Psoas muscle (tissue), 8 donors: ENCODE data around the gene GSTM5. TPM values are rescaled to one million over a fixed set of nuclear protein-coding genes. Genes with fewer than 3 reads are reported as not detected.

Experiments
- ATAC-seq, 4 donors: fragments of 200-7000 bp; cut with Tn5 transposase; one replicate each; pipeline ENCODE4 v1.9.1; 2020; ENCODE audit warnings: moderate library complexity in 3 of 4, mild to moderate bottlenecking in 2 of 4
- DNase-seq, 2 donors: peaks; one replicate each; pipeline ENCODE4 v3.0.0-alpha.2; 2020
- H3K27ac ChIP-seq: fragments of 200-600 bp; one replicate; pipeline ENCODE4 v1.8.0; 2022
- H3K27me3 ChIP-seq, 3 donors: fragments of 200-600 bp in 1 of 3; one replicate each; pipeline versions ENCODE4 v1.6.1 to v1.8.0; 2013 to 2022; ENCODE audit warnings: low read length in 2 of 3, mild to moderate bottlenecking in 2 of 3, moderate library complexity in 1 of 3; ENCODE audit not compliant: insufficient read depth in 3 of 3
- H3K36me3 ChIP-seq, 2 donors: fragments of 200-600 bp in 1 of 2; one replicate each; pipeline versions ENCODE4 v1.6.1 to v1.8.0; 2013 to 2022; ENCODE audit warnings: low read depth in 1 of 2, mild to moderate bottlenecking in 1 of 2, moderate library complexity in 1 of 2; ENCODE audit not compliant: insufficient read depth in 1 of 2
- H3K4me1 ChIP-seq: fragments of 200-600 bp; one replicate; pipeline ENCODE4 v1.8.0; 2022
- H3K4me3 ChIP-seq: fragments of 200-600 bp; one replicate; pipeline ENCODE4 v1.8.0; 2022; ENCODE audit warnings: mild to moderate bottlenecking
- H3K9me3 ChIP-seq: fragments of 200-600 bp; one replicate; pipeline ENCODE4 v1.8.0; 2022
- CTCF ChIP-seq: fragments of 200-600 bp; IDR thresholded peaks from one replicate; pipeline ENCODE4 v1.8.0; 2022; ENCODE audit warnings: antibody characterized with exemption
- WGBS, 3 donors: extraction: QIAGEN DNeasy Blood & Tissue Kit; methylation state at CpG; one replicate each; pipeline versions ENCODE4 v1.1.6 to v1.1.7; 2013; 5-methylcytosine and 5-hydroxymethylcytosine counted together
- intact Hi-C, 2 donors: fragments of 100-400 bp; cut with DNase I; formaldehyde crosslinking; loops; one replicate each; pipeline versions ENCODE4 v1.11.0 to v1.14.2; 2022
- polyA plus RNA-seq, 3 donors: library from polyadenylated mRNA; stranded (reverse); fragments of 200-250 nt; gene quantifications; one replicate each; pipeline ENCODE4 v1.2.3, GENCODE V29; 2013
- total RNA-seq, 4 donors: library from RNA; stranded (reverse); fragmentation: NEBNext Ultra II Directional in 2 of 4; extraction: Animal tissue kit (Norgen Biotek cat#: 25700) in 2 of 4; gene quantifications; one replicate each; pipeline versions ENCODE4 v1.2.1 to v1.2.4, GENCODE V29; 2021 to 2023
- donor health status: healthy with polysubstance abuse.
- donor health status: DM: no; HTN: no; CAD: no; lungs with moderate emphysema.
- donor health status: Bipolar disorder and iron deficiency.
- donor health status: healthy.
- donor health status: DM: yes; HTN: yes; CAD: no.
- donor health status: DM: no; HTN: no; CAD: no.
- donor health status: DM: no; HTN: no; CAD: no.
- donor health status: DM: yes; HTN: yes; CAD: no.

GSTM5 gene
- total and polyA plus RNA-seq, 7 donors = 0.53 to 5.0 (median 1.1) TPM

DNA sequence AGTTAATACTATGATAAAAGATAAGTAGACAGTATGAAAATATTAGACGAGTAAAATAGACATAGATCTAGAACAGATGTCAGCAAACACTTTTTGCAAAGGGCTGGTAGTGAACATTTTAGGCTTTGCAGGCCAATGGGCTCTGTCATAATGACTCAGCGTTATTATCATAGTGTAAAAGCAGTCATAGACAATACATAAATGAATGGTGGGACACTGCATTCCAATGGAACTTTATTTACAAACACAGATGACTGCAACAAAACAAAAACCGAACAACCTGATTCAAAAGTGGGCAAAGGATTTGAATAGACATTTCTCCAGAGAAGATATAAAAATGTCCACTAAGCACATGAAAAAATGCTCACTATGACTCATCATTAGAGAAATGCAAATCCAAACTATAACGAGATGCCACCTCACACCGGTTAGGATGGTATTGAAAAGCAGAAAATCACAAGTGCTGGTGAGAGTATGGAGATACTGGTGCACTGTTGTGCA, 7.3 kb downstream of the GSTM5 start:
- Histone ChIP-seq H3K36me3 (no peaks in the 10 kb centered on the region), H3K9me3 (no peaks in the 10 kb centered on the region), H3K27me3 (no peaks in the 10 kb centered on the region), H3K4me3 (no peak overlapping the region), H3K4me1 (no peaks in the 10 kb centered on the region), H3K27ac (no peak overlapping the region)
- no peak for TF ChIP-seq CTCF
- intact Hi-C loops = no loop called here
- WGBS, 3 donors = 82 to 89% (median 84%) methylated on average over 5 of the region's 5 CpGs
- ATAC-seq (no peak), DNase-seq (no peak)

DNA sequence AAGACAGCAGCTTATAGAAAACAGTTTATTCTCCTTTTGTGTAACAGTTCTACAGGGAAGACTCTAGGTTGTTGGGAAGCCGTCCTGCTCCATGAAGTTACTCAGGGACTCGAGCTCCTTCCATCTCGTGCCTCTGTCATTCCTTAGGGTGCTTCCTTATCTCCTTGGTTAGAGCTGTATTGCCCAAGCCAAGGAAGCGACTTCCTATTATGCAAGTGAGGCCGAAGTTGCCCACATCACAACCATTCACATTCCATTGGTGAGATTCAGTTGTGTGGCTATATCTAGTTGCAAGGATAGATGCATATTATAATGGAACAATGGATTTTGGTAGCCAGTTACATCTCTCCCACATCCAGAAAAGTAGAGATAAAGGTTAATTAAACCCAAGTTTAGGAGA, 9.0 kb downstream of the GSTM5 start:
- no peak for ATAC-seq
- intact Hi-C loops = loop anchor here in 1 of 2 donors (5.0 kb wide), 1 partner anchor 51 kb away; no protein-coding TSS in a partner anchor
- 84 to 89% (median 84%) methylated on average over 5 of the region's 5 CpGs for WGBS, 3 donors

DNA sequence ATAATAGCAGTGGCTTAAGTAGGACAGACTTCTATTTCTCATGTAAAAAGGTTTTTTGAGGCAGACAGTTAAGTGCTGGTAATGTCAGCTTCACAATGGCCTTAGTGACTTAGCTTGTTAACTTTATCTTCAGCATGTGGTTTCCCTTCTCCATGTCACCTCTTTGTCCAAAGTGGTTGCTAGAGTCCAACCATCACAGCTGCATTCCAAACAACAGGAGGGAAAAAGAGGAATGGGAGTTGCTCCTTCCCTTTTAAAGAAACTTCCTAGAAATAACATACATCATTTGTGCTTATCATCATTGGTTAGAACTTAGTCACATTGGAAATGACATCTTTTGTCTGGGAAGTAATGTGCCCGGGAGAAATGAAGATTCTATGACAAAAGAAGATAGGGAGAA, 9.9 kb downstream of the GSTM5 start:
- no peaks in the 10 kb centered on the region for H3K36me3 ChIP-seq
- H3K4me3 ChIP-seq = no peak overlapping the region
- intact Hi-C loops = loop anchor here in 1 of 2 donors (5.0 kb wide), 1 partner anchor 50 kb away; no protein-coding TSS in a partner anchor
- H3K9me3 ChIP-seq = no peaks in the 10 kb centered on the region
- DNase-seq (no peak), ATAC-seq (no peak)
- H3K27ac ChIP-seq = no peak overlapping the region
- H3K4me1 ChIP-seq = no peaks in the 10 kb centered on the region
- no peaks in the 10 kb centered on the region for H3K27me3 ChIP-seq
- 98 to 100% (median 100%) methylated on average over 1 of the region's 1 CpG for WGBS, 3 donors
- TF ChIP-seq CTCF = no peak

More for the DNA sequence above, 9.0 kb downstream of the GSTM5 start:
- Histone ChIP-seq H3K27ac (no peak overlapping the region), H3K27me3 (no peaks in the 10 kb centered on the region), H3K9me3 (no peaks in the 10 kb centered on the region), H3K36me3 (no peaks in the 10 kb centered on the region), H3K4me1 (no peaks in the 10 kb centered on the region), H3K4me3 (no peak overlapping the region)
- TF ChIP-seq CTCF = no peak
- no peak for DNase-seq

GRCh38 chr1:109722908-109723691, 11.0 kb downstream of the GSTM5 start:
- TF ChIP-seq CTCF = no peak
- Histone ChIP-seq H3K27ac (no peak overlapping the region), H3K4me1 (no peaks in the 10 kb centered on the region), H3K9me3 (no peaks in the 10 kb centered on the region), H3K27me3 (no peaks in the 10 kb centered on the region), H3K36me3 (no peaks in the 10 kb centered on the region), H3K4me3 (no peak overlapping the region)
- intact Hi-C loops = loop anchor here in 1 of 2 donors (5.0 kb wide), 1 partner anchor 49 kb away; no protein-coding TSS in a partner anchor
- ATAC-seq (no peak), DNase-seq (no peak)
- WGBS, 3 donors = 77 to 84% (median 84%) methylated on average over 7 of the region's 7 CpGs
